A549 (cell line): ENCODE measurements around the gene FRG2B.
"Not testable (repeated sequence)": the region's sequence is repeated elsewhere in the genome, so short reads cannot be mapped to it uniquely, and the experiment has no call there.

Source experiments
- CEBPB ChIP-seq, 2 experiments: fragments of >200 bp in 1 of 2; sonication (Bioruptor Twin) in 1 of 2; formaldehyde crosslinking in 1 of 2; IDR thresholded peaks; 2 replicates each; pipeline ENCODE4 v1.6.1; 2012 to 2016
- FOSB ChIP-seq: fragments of 250-450 bp; sonication (Bioruptor Pico); IDR thresholded peaks from 2 replicates; pipeline ENCODE4 v1.5.0; 2020; ENCODE audit warnings: mild to moderate bottlenecking, moderate library complexity
- POLR2AphosphoS2 ChIP-seq: conservative IDR thresholded peaks from 2 replicates; pipeline ENCODE4 v1.6.1; 2012; ENCODE audit warnings: low read length, improper control_type of control experiment, inconsistent platforms
- TF ChIP-seq, protein P1 (sequence below): fragments of >200 bp; sonication (Bioruptor Twin); formaldehyde crosslinking; IDR thresholded peaks from 3 replicates; pipeline ENCODE4 v1.5.1; 2016
- TF ChIP-seq, protein P2 (sequence below): fragments of 200-600 bp; sonication (generic); IDR thresholded peaks from 2 replicates; pipeline ENCODE4 v1.6.1; 2016; ENCODE audit warnings: antibody characterized with exemption, mild to moderate bottlenecking, moderate library complexity

DNA sequence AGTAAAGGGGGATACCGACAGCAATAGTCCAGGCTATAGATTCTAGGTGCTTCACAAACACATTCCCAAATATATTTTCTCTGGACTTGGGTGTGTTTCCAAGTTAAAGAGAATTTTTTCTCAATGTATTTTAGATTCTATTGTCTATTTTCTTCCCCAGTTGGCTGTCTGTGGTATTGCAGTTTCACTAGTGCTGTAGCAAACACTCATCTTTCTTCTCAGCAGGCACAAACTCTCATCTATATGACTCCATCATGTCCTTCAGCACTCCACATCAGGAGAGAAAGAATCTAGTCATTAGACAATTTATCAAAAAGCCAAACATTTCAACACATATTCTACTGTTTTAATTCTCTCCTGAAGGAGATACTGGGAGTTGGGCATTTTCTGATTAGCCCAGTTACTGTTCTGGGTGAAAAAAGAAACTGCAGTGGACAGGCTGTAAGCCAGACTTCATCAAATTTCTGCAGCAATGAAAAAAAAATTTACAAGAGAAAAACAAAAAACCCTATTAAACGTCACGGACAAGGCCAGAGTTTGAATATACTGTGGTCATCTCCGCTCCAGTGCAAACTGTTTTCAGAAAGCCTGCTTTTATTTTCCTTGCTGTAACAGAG lies 37.1 kb upstream of the FRG2B start:
- TF ChIP-seq, protein P1, sequence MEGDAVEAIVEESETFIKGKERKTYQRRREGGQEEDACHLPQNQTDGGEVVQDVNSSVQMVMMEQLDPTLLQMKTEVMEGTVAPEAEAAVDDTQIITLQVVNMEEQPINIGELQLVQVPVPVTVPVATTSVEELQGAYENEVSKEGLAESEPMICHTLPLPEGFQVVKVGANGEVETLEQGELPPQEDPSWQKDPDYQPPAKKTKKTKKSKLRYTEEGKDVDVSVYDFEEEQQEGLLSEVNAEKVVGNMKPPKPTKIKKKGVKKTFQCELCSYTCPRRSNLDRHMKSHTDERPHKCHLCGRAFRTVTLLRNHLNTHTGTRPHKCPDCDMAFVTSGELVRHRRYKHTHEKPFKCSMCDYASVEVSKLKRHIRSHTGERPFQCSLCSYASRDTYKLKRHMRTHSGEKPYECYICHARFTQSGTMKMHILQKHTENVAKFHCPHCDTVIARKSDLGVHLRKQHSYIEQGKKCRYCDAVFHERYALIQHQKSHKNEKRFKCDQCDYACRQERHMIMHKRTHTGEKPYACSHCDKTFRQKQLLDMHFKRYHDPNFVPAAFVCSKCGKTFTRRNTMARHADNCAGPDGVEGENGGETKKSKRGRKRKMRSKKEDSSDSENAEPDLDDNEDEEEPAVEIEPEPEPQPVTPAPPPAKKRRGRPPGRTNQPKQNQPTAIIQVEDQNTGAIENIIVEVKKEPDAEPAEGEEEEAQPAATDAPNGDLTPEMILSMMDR = not testable (repeated sequence)
- not testable (repeated sequence) for TF ChIP-seq CEBPB (IDR thresholded peaks at IDR 0.05); FOSB (CRISPR knock-in tag); POLR2AphosphoS2
- TF ChIP-seq, protein P2, sequence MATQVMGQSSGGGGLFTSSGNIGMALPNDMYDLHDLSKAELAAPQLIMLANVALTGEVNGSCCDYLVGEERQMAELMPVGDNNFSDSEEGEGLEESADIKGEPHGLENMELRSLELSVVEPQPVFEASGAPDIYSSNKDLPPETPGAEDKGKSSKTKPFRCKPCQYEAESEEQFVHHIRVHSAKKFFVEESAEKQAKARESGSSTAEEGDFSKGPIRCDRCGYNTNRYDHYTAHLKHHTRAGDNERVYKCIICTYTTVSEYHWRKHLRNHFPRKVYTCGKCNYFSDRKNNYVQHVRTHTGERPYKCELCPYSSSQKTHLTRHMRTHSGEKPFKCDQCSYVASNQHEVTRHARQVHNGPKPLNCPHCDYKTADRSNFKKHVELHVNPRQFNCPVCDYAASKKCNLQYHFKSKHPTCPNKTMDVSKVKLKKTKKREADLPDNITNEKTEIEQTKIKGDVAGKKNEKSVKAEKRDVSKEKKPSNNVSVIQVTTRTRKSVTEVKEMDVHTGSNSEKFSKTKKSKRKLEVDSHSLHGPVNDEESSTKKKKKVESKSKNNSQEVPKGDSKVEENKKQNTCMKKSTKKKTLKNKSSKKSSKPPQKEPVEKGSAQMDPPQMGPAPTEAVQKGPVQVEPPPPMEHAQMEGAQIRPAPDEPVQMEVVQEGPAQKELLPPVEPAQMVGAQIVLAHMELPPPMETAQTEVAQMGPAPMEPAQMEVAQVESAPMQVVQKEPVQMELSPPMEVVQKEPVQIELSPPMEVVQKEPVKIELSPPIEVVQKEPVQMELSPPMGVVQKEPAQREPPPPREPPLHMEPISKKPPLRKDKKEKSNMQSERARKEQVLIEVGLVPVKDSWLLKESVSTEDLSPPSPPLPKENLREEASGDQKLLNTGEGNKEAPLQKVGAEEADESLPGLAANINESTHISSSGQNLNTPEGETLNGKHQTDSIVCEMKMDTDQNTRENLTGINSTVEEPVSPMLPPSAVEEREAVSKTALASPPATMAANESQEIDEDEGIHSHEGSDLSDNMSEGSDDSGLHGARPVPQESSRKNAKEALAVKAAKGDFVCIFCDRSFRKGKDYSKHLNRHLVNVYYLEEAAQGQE = not testable (repeated sequence)
